Loucy (cell line): ENCODE results near the gene ANXA4.

Source experiments
- H2AFZ ChIP-seq: fragments of 200-600 bp; sonication (generic); 2 replicates; pipeline ENCODE4 v1.6.0; 2016; ENCODE audit warnings: antibody characterized with exemption, mild to moderate bottlenecking, low read length, moderate library complexity
- H3F3A ChIP-seq: fragments of 200-600 bp; 2 replicates; pipeline ENCODE4 v1.6.0; 2016; ENCODE audit warnings: antibody characterized with exemption, low read depth, mild to moderate bottlenecking
- H3K27me3 ChIP-seq: fragments of 200-600 bp; sonication (generic); 2 replicates; pipeline ENCODE4 v1.6.1; 2014; ENCODE audit warnings: low read length, mild to moderate bottlenecking; ENCODE audit not compliant: insufficient read depth, poor library complexity, severe bottlenecking
- H3K36me3 ChIP-seq: fragments of 200-600 bp; sonication (generic); 2 replicates; pipeline ENCODE4 v1.6.1; 2016; ENCODE audit warnings: low read length; ENCODE audit not compliant: insufficient read depth
- H3K4me1 ChIP-seq: fragments of 200-600 bp; sonication (generic); 2 replicates; pipeline ENCODE4 v1.5.1; 2014; ENCODE audit warnings: low read length, mild to moderate bottlenecking; ENCODE audit not compliant: insufficient read depth, poor library complexity, severe bottlenecking
- H3K4me2 ChIP-seq: fragments of 200-600 bp; sonication (generic); 2 replicates; pipeline ENCODE4 v1.6.0; 2014; ENCODE audit warnings: antibody characterized with exemption, low read length, low read depth, mild to moderate bottlenecking; ENCODE audit not compliant: poor library complexity, severe bottlenecking
- H3K4me3 ChIP-seq: fragments of 200-600 bp; sonication (generic); 2 replicates; pipeline ENCODE4 v1.5.1; 2014; ENCODE audit warnings: low read length, mild to moderate bottlenecking, mixed read lengths; ENCODE audit not compliant: poor library complexity, severe bottlenecking
- H3K79me2 ChIP-seq: fragments of 200-600 bp; sonication (generic); 2 replicates; pipeline ENCODE4 v1.6.1; 2014; ENCODE audit warnings: low read length; ENCODE audit not compliant: insufficient read depth
- H3K9ac ChIP-seq: fragments of 200-600 bp; sonication (generic); 2 replicates; pipeline ENCODE4 v1.6.0; 2014; ENCODE audit warnings: mild to moderate bottlenecking, low read depth, low read length, moderate library complexity; ENCODE audit not compliant: poor library complexity, severe bottlenecking
- H3K9me2 ChIP-seq: fragments of 200-600 bp; sonication (generic); replicated peaks from 2 replicates; pipeline ENCODE4 v1.6.1; 2016; ENCODE audit warnings: low read depth, low read length, mixed read lengths
- H3K9me3 ChIP-seq: fragments of 200-600 bp; sonication (generic); 2 replicates; pipeline ENCODE4 v1.6.1; 2014; ENCODE audit warnings: mild to moderate bottlenecking, antibody characterized with exemption, low read length, low read depth; ENCODE audit not compliant: insufficient read depth
- H4K20me1 ChIP-seq: fragments of 200-600 bp; sonication (generic); 2 replicates; pipeline ENCODE4 v1.6.0; 2014; ENCODE audit warnings: antibody characterized with exemption, low read length, mild to moderate bottlenecking; ENCODE audit not compliant: insufficient read depth, poor library complexity, severe bottlenecking
- CTCF ChIP-seq: fragments of 200-600 bp; sonication (generic); conservative IDR thresholded peaks from 2 replicates; pipeline ENCODE4 v1.5.1; 2014; ENCODE audit warnings: mild to moderate bottlenecking, antibody characterized with exemption, low read length
- EZH2phosphoT487 ChIP-seq: fragments of 200-600 bp; IDR thresholded peaks from 2 replicates; pipeline ENCODE4 v1.6.1; 2018; ENCODE audit warnings: antibody characterized with exemption, mild to moderate bottlenecking, moderate library complexity, borderline replicate concordance

Gene ANXA4

GRCh38 chr2:69796174-69796573 is 54.2 kb downstream of the ANXA4 start:
- no peaks in the 10 kb centered on the region for H3K79me2 ChIP-seq
- no peak for TF ChIP-seq CTCF
- no peak for TF ChIP-seq EZH2phosphoT487
- H3K27me3 ChIP-seq = no peaks in the 10 kb centered on the region
- H4K20me1 ChIP-seq = no peaks in the 10 kb centered on the region
- H3F3A ChIP-seq = no peaks in the 10 kb centered on the region
- no peak overlapping the region for H2AFZ ChIP-seq
- no peaks in the 10 kb centered on the region for H3K9me3 ChIP-seq
- H3K9ac ChIP-seq = no peak overlapping the region
- no peaks in the 10 kb centered on the region for H3K9me2 ChIP-seq
- peaks cover 28% of the 10 kb centered on the region for H3K4me1 ChIP-seq
- H3K4me3 ChIP-seq = no peak overlapping the region
- H3K36me3 ChIP-seq = no peaks in the 10 kb centered on the region
- no peak overlapping the region for H3K4me2 ChIP-seq

GRCh38 chr2:69797235-69797634 is 55.3 kb downstream of the ANXA4 start:
- Histone ChIP-seq H4K20me1 (no peaks in the 10 kb centered on the region), H3K27me3 (no peaks in the 10 kb centered on the region), H3K36me3 (no peaks in the 10 kb centered on the region), H2AFZ (no peak overlapping the region), H3K4me1 (peaks cover 24% of the 10 kb centered on the region), H3K79me2 (no peaks in the 10 kb centered on the region), H3K4me2 (no peak overlapping the region), H3K4me3 (no peak overlapping the region), H3F3A (no peaks in the 10 kb centered on the region), H3K9me3 (no peaks in the 10 kb centered on the region), H3K9me2 (no peaks in the 10 kb centered on the region), H3K9ac (no peak overlapping the region)
- no peak for TF ChIP-seq EZH2phosphoT487
- no peak for TF ChIP-seq CTCF

GRCh38 chr2:69797836-69798289 is 55.9 kb downstream of the ANXA4 start:
- Histone ChIP-seq H3K4me1 (peaks cover 24% of the 10 kb centered on the region), H3F3A (no peaks in the 10 kb centered on the region), H3K36me3 (no peaks in the 10 kb centered on the region), H2AFZ (no peak overlapping the region), H4K20me1 (no peaks in the 10 kb centered on the region), H3K79me2 (no peaks in the 10 kb centered on the region), H3K4me3 (peak overlapping the region; percentile 70), H3K27me3 (no peaks in the 10 kb centered on the region), H3K9ac (peak overlapping the region; percentile 59), H3K4me2 (peak overlapping the region; percentile 80), H3K9me2 (no peaks in the 10 kb centered on the region), H3K9me3 (no peaks in the 10 kb centered on the region)
- no peak for TF ChIP-seq CTCF
- TF ChIP-seq EZH2phosphoT487 = no peak
